DMS53 (cell line): Measurements from ENCODE around the gene CLDN25.
A peak's percentile ranks its signal among the peaks of the same experiment; 100 is the strongest.
"Not testable (repeated sequence)": the region's sequence is repeated elsewhere in the genome, so short reads cannot be mapped to it uniquely, and the experiment has no call there.

Experiments
- DNase-seq: peaks from one replicate; lab custom pipeline; 2025; lab: John Stamatoyannopoulos, UW

CLDN25 gene

DNA sequence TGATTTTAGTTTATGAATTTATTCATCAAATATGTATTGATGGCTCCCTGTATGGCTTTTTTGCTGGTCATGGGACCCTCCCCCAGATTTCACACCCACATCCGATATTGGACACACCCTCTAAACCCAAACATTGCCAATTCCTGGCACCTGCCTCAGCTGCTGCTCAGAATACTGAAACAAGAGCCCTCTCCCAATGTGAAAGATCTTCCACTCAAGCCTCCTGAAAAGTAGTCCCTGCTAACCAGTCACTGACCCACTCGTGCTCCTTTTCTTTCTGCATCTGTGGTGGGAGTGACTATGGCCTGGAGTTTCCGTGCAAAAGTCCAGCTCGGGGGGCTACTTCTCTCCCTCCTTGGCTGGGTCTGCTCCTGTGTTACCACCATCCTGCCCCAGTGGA, at the start of gene CLDN25:
CLDN25 (plus strand) TSS at position 301 of the 400 bp plus-strand sequence; CDS start at position 301, 0 bp downstream.
- DNase-seq, result no peak

DNA sequence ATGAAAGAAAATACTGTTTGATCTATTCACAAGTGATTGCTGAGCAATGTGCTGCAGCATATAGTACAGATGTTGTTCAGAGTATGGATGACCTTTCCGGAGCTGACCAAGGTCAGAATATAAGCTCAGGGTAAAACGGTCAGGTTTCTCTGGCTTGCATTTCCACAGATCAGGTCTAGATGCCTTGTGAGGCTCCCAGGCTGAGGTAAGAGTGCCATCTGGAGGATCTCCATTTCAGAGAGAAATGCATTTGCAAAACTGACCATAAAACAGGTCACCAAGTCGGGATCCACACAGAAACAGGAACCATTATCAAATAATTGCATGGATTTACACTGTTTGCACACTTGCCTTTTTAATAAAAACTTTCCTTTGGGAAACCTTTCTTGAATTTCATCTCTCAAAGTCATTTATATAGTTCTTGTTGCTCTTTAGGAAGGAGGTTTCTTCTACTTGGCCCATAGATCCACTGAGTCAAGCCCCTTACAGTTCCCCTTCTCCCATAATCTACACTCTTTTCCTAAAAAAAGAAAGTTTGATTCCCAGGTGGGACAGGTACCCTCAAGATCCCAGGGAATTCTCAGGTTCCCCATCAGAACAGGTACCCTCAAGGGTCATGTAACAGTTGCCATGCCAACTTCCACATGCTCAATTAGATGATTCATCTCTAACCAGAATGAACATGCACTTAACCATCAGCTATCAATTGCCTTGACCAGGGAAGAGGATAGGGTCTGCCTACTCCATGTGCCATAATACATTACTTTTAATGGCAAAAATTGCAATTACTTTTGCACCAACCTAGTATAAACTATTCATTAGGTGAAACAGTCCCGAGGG, 48.5 kb upstream of the CLDN25 start:
- peak; percentile 77 for DNase-seq

- DNase-seq, result no peak
These were observed 47.5 kb upstream of the CLDN25 start for GRCh38 chr11:113732092-113732491.

GRCh38 chr11:113736323-113736722, 43.3 kb upstream of the CLDN25 start:
- no peak for DNase-seq

GRCh38 chr11:113752932-113753331, 26.7 kb upstream of the CLDN25 start:
- DNase-seq, result no peak

DNA sequence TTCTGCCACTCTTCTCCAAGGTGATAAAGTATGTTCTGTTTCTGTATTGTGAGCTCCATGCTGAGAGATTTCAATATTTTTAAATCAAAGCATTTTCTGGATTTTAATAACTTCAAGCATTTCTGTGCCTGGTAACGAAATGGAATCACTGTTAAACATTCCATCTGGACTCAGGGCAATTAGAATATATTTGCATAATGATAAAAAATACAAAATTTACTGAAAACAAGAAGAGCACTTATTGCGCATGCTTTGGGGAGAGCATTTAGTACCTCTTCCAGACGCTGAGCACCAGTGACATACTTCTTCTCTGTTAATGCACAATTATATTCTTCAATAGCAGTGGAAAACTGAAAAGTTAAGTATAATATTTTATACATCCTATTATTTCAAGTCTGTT, 19.4 kb upstream of the CLDN25 start:
- DNase-seq, result no peak

- not testable (repeated sequence) for DNase-seq
These were observed 16.6 kb upstream of the CLDN25 start for GRCh38 chr11:113763040-113763439.

DNA sequence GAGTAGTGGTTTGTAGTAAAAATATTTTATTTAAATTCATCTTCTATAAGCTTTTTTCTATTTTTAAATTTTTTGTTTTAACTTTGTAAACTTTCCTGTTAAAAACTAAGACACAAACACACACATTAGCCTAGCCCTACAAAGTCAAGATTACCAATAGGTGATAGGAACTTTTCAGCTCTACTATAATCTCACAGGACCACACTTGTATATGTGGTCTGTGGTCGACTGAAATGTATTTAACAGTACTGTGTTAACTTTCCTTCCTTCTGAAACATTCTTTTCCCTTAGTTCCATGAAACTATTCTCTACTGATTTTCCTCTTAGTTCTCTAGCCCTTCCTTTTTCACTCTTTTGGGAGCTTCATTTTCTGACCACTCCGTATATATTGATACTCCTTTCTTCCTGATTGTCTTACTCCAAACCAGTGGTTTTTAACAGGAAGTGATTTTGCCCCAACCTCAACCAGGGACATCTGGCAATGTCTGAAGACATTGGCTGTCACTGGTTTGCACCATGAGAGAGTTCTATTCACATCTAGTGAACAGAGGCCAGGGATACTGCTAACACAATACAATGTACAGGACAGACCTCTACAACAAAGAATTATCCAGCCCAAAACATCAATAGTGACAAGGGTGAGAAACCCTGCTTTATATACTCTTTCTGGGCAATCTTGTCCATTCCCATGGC, 14.9 kb upstream of the CLDN25 start:
- no peak for DNase-seq

GRCh38 chr11:113771964-113772363, 7.6 kb upstream of the CLDN25 start:
- no peak for DNase-seq

DNA sequence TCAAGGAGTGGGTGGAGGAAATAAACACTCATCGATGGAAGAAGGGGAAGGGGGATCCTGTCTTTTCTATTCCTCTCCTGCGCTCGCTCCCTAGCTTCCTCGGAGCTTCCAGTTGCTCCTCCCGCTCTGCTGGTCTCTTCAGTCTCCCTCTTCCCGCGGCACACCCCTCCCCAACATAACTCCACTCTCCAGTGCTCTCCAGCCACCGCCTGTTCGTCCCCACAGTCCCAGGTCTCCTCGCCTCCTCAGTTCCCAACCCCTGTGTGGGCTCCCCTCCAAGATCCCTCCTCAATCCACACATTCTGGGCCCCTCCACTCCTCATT, 6.5 kb upstream of the CLDN25 start:
- DNase-seq, result peak; percentile 65

- DNase-seq, result peak; percentile 98
These were observed 6.0 kb upstream of the CLDN25 start, which contains the start of gene ZW10 for GRCh38 chr11:113773416-113774173. ZW10 (minus strand) TSS chr11:113773692; CDS start chr11:113773666, 26 bp downstream.

DNA sequence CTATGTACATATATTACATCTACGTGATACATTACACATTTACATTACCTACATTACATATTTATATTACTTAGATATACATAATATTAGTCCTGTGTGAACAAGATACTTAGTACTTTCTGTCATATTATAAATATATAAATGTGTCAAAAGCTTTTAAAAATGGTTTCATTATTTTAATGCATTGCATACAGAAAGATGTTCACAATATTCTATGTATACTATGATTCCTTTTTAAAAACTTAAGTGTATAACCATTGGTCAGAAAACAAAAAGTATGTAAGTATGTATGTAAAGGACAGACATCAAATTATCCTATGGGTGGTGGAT, 5.5 kb upstream of the CLDN25 start:
- DNase-seq, result no peak

GRCh38 chr11:113778111-113778910, 1.3 kb upstream of the CLDN25 start:
- DNase-seq, result no peak

DNA sequence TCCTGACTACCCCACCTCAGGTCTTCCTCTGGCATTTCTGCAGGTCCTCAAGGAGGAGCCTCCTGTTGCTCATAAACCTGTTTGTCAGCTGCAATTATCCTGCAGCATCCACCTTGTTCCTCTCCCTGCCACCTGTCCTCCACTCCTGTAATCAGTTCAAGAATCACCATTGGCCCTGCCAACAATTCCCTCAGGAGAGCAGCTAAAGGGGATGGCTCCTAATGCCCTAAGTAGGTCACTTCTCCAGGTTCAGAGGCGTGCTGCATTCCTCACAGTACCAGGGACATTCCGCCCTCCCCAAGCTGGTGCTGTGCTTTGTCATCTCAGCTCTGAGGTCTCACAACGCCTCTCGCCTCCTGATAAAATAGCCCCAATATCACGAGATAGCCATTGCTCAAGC, 2.1 kb downstream of the CLDN25 start:
- DNase-seq, result no peak

DNA sequence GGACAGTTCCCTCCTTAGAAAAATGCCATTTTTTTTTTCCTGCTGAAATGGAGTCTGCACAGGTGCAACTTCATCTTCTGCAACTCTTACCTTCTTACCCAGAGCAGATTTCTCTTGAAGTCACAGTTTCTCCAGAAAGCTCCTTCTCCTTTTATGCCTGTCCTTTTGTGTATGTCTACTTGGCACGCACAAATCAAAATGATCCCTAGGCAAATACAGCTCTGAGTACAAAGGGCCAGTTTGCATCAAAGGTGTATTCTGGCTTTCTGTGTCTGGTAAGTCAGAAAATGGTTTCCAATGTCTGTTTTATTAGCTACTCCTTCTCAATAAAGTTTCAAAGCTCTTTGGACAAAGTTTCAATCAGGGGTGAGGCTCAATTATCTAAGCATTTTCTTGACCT, 2.5 kb downstream of the CLDN25 start:
- no peak for DNase-seq

GRCh38 chr11:113789016-113789415, 9.4 kb downstream of the CLDN25 start:
- not testable (repeated sequence) for DNase-seq

DNA sequence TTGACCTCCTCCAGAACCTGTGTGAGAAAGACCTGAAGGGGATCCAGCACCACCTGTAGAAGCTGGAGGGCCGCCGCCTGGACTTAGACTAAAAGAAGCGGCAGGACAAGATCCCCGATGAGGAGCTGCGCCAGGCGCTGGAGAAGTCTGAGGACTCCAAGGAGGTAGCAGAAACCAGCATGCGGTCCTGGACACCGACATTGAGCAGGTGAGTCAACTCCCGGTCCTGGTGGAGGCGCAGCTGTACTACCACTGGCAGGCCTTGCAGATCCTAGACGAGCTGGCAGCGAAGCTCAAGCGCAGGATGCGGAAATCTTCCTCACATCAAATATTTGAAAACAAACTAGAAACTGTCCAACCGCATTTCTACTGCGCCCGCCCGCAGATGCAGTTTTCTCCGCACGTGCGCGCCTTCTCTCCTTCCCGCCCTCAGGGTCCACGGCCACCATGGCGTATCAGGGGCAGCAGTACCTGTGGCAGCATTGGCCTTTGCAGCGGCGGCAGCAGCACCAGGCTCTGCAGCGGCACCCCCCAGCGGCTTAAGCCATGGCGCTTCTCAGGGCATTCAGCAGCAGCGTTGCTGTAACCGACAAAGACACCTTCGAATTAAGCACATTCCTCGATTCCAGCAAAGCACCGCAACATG, 10.2 kb downstream of the CLDN25 start:
- peak; percentile 12 for DNase-seq

- peak; percentile 76 for DNase-seq
These were observed 17.2 kb downstream of the CLDN25 start for GRCh38 chr11:113796663-113797259.

DNA sequence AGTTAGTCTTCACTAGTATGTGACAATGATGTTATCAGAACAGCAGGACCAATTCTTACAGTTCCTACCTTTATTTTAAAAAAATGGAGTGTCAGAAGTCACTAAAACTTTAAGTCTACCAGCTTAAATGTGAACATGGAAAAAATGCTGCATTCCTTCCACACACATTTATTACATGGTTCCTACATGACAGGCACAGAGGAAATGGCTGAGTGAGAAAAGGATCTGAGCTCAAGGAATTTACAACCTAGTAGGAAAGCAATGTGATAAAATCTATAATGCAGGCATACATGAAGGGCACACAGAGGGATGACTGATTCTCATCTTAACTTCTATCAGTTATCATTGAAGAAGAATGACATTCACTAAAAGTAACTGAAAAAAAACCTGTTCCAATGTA, 23.0 kb downstream of the CLDN25 start:
- no peak for DNase-seq

DNA sequence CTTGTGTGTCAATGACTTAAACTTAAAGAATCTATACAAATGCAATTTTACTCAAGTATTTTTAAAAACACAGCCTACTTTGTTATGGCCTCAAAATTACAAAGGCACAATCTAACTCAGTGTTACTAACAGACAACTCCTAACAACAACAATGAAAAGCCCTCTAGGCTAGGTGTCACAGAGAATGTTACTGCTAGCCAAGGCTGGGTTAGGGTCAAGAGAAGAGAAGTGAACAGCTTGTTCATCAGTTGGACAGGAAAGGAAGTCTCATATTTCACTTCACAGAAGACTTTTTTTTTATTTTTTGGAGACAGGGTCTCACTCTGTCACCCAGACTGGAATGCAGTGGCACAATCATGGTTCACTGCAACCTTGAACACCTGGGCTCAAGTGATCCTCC, 26.0 kb downstream of the CLDN25 start:
- DNase-seq, result no peak

DNA sequence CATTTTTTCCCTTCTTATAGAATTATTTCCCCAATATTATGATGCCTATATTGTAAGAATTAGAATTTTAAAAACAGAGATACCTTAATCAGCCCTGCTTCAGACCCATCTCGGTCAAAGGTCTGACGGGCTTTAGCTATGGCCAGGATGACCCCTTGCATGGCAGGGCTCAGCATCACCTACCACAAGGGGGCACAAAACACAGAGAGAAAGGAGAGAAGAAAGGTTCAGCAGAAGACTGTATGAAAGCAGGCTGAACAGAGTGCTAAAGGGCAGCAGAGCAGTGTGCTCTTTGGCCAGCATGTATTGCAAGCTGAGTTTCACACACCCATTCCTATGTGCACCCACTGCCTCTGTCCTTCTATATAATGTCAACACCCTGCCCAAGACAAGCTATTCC, 26.8 kb downstream of the CLDN25 start:
- DNase-seq, result peak; percentile 63
